HG02763 (cell line): ENCODE results near the gene SMARCA4.

Experiments
- ATAC-seq: cut with Tn5 transposase; IDR thresholded peaks from one replicate; pipeline ENCODE4 v1.9.1; 2021; ENCODE audit warnings: mild to moderate bottlenecking, moderate library complexity; ENCODE audit not compliant: unreplicated experiment

The SMARCA4 gene

GRCh38 chr19:11028146-11028545 is 67.3 kb downstream of the SMARCA4 start:
- ATAC-seq: no peak

- no peak for ATAC-seq
Measured at GRCh38 chr19:11031421-11032070, 70.7 kb downstream of the SMARCA4 start.

- ATAC-seq: no peak
Measured at GRCh38 chr19:11033251-11033650, 72.4 kb downstream of the SMARCA4 start.

GRCh38 chr19:11033763-11034162 is 72.9 kb downstream of the SMARCA4 start:
- ATAC-seq: no peak

GRCh38 chr19:11034449-11035213 is 73.8 kb downstream of the SMARCA4 start:
- no peak for ATAC-seq

GRCh38 chr19:11035441-11036377 is 74.9 kb downstream of the SMARCA4 start:
- ATAC-seq: peak; percentile 70

GRCh38 chr19:11038511-11038910 is 77.7 kb downstream of the SMARCA4 start:
- no peak for ATAC-seq

GRCh38 chr19:11041194-11041593 is 80.4 kb downstream of the SMARCA4 start:
- no peak for ATAC-seq

- ATAC-seq: no peak
Measured at GRCh38 chr19:11041966-11042627, 81.3 kb downstream of the SMARCA4 start.

- ATAC-seq: no peak
Measured at GRCh38 chr19:11044431-11044830, 83.6 kb downstream of the SMARCA4 start.

GRCh38 chr19:11045536-11045935 is 84.7 kb downstream of the SMARCA4 start:
- ATAC-seq: no peak

- no peak for ATAC-seq
Measured at GRCh38 chr19:11046605-11047354, 86.0 kb downstream of the SMARCA4 start.

GRCh38 chr19:11047866-11048265 is 87.0 kb downstream of the SMARCA4 start:
- no peak for ATAC-seq

GRCh38 chr19:11050323-11051114 is 89.7 kb downstream of the SMARCA4 start:
- ATAC-seq: no peak

- no peak for ATAC-seq
Measured at GRCh38 chr19:11053817-11054195, 93.0 kb downstream of the SMARCA4 start.

- ATAC-seq: no peak
Measured at GRCh38 chr19:11054200-11054599, 93.4 kb downstream of the SMARCA4 start.

- no peak for ATAC-seq
Measured at GRCh38 chr19:11054628-11055027, 93.8 kb downstream of the SMARCA4 start.

GRCh38 chr19:11058246-11059030 is 97.6 kb downstream of the SMARCA4 start:
- ATAC-seq: no peak
